Cortex of kidney (tissue), 1 donor: ENCODE data around the gene GTF2IRD1.
"Not testable (repeated sequence)": the region's sequence is repeated elsewhere in the genome, so short reads cannot be mapped to it uniquely, and the experiment has no call there.

Experiments
- DNase-seq: peaks from one replicate; lab custom pipeline; 2025; lab: John Stamatoyannopoulos, UW

Gene GTF2IRD1

DNA sequence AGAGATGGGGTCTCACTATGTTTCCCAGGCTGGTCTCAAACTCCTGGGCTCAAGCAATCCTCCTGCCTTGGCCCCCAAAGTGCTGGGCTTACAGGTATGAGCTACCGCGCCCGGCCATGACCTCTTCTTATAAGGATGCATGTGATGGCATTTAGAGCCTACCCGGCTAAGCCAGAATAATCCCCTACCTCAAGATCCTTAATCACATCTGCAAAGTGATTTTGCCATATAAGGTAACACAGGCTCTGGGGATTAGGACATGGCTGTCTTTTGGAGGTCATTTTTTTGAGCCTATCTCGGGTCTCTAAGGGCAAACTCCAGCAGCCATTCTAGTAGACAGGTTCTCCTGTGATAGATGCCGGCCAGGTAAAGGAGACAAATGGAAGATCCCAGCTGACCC lies 39.6 kb downstream of the GTF2IRD1 start:
- no peak for DNase-seq

DNA sequence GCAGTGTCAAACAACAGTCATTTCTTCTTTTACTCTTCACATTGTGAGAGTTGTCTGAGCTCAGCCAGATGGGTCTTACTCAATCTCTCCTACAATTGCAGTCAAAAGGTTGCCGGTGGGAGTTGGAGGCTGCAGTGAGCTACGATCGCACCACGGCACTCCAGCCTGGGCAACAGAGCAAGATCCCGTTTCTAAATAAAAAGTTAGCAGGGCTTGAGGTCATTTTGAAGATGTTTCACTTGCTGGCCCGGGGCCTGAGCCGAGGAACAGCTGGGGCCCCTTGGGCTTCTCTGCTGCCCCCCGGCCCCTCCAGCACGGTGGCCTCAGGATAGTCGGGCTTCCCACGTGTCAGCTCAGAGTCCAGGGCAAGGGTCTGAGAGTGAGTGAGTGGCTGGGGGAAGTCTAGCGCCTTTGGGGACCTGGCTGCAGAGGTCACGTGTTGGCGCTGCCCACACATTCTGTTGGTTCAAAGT lies 40.4 kb downstream of the GTF2IRD1 start:
- DNase-seq: no peak

DNA sequence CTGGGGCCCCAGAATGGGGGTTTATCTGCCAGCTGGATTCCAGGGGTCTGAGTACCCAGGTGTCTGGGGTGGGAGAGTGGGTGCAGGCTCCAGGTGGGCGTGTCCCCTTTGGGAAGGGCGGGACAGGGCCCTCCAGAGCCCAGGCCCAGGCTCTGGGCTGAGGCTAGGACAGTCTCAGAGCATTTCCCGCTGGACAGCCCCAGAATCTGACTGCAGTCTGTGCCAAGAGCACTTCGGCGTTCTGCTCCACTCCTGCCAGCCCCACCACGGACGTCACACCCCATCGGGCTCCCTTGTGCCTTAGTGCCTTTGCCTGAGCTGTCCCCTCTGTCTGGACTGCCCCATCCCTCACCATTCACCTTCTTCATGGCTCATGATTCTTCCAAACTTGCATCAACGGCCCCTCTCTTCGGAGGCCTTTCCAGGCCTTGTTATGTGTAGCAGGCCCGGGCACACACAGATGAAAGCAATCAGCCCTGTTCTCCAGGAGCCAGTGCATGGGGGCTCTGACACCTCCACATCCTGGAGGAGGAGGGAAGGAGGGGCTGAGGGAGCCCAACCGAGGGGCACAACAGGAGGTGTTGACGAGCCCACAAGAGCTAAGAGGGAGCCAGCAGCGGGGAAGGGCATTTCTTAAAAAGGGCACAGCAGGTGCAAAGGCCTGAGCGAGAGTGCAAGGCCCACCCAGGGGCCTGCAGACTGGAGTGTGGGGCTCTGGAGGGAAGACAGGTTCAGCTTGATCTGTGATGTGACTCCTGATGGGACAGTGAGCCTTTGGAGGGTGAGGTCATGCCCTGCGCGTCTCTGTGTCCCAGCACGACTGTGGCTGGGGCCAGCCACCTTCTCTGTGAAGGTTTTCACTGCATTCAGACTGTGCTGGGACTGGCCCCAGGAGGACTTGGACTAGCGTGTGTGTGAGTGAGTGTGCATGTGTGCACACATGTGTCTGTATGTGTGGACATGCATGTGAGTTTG lies 41.7 kb downstream of the GTF2IRD1 start:
- no peak for DNase-seq

DNA sequence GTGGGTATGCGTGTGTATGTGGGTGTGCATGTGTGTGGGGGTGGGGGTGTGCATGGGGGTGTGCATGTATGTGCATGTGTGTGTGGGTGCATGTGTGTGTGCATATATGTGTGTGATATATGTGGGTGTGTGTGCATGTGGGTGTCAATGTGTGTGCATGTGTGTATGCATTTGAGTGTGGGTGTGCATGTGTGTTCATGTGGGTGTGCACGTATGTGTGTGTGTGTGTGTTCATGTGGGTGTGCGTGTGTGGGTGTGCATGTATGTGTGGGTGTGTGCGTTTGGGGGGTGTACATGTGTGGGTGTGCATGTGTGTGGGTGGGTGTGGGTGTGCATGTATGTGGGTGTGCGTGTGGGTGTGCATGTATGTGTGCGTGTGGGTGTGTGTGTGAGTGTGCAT lies 42.6 kb downstream of the GTF2IRD1 start:
- DNase-seq: no peak

DNA sequence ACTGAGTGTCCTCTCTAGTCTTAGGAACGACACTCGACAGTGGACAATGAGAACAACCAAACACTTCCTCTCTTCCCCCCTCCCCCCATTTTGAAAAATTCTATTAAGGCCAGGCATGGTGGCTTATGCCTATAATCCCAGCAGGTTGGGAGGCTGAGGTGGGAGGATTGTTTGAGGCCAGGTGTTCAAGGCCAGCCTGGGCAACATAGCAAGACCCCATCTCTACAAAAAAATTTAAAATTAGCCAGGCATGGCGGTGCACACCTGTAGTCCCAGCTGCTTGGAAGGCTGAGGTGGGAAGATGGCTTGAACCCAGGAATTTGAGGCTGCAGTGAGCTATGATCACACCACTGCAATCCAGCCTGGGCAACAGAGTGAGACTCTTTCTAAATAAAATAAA lies 43.1 kb downstream of the GTF2IRD1 start:
- not testable (repeated sequence) for DNase-seq

DNA sequence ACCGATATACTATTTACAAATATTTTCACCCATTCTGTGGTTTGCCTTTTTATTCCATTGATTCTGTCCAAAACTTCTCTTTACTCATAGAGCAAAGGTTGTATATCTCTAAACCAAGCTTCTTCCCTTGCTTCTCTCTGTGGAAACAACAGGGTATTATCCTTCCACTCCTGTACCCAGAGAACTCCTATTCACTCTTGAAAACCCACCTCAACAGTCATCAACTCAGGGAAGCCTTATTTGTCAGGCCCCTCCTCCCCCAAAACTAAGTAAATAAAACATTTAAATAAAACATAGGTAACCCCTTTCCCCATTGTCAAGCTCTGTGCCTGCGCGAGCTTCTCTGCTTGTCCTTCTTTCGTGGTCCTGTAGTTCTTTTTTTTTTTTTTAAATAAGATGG lies 44.6 kb downstream of the GTF2IRD1 start:
- no peak for DNase-seq

DNA sequence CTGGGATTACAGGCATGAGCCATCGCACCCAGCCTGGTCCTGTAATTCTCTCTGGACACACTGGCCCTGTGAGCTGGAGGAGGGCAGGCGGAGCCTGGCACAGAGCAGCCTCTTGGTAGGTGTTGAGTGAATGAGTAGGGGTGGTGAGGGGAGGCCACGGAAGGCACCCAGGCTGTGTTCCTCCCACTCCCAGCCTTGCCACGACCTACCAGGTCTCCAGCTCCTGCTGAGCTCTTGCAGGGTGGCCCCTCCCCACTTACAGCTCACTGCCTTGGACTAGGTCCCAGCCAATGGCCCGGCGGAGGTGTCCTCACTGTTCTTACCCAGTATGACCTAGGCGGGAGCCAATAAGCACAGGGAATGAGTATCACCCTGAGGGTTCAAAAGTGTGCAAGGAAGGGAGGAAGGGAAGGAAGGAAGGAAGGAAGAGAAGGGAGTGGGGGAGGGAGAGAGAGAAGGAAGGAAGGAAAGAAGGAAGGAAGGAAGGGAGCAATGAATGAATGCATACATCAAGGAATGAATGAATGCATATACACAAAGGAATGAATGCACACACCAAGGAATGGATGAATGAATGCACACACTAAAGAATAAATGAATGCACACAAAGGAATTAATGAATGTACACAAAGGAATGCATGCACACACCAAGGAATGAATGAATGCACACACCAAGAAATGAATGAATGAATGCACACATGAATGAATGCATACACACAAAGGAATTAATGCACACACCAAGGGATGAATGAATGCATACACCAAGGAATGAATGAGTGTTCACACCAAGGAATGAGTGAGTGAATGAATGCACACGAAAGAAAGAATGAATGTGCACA lies 45.5 kb downstream of the GTF2IRD1 start:
- DNase-seq: no peak

DNA sequence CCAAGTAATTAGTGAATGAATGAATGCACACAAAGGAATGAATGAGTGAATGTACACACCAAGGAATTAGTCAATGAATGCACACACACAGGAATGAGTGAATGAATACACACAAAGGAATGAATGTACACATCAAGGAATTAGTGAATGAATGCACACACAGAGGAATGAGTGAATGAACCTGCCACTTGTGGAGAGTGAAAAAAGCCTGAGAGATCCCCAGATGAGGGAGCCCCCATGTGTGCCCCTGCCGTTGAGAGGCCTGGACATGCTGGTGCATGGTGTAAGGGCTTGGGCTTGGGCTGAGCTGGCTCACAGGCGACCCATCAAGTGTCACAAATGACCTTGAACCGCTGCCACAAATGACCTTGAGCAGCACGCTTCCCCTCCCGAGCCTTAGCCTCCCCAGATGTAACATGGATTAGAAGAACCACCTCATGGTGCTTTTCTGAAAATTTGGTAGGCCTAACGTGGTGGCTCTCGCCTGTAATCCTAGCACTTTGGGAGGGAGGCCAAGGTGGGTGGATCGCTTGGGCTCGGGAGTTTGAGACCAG lies 46.2 kb downstream of the GTF2IRD1 start:
- DNase-seq: no peak

DNA sequence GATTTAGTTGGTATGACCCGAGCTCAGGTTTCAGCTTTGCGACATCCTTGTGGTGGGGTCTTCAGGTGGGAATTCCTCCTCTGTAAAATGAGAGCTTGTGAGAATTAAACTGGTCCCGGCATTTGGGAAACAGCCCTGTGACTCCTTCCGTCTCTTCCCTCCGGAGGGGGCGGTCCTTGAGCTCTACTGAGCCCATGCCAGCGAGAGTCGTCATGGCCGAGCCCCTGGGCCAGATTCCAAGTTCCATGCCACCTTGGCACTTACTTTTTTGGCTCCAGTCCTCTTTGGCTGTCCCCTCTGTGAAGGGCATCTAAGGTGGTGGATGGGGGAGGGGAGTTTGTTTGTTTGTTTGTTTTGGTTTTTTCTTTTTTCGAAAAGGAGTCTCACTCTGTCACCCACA lies 47.6 kb downstream of the GTF2IRD1 start:
- no peak for DNase-seq

DNA sequence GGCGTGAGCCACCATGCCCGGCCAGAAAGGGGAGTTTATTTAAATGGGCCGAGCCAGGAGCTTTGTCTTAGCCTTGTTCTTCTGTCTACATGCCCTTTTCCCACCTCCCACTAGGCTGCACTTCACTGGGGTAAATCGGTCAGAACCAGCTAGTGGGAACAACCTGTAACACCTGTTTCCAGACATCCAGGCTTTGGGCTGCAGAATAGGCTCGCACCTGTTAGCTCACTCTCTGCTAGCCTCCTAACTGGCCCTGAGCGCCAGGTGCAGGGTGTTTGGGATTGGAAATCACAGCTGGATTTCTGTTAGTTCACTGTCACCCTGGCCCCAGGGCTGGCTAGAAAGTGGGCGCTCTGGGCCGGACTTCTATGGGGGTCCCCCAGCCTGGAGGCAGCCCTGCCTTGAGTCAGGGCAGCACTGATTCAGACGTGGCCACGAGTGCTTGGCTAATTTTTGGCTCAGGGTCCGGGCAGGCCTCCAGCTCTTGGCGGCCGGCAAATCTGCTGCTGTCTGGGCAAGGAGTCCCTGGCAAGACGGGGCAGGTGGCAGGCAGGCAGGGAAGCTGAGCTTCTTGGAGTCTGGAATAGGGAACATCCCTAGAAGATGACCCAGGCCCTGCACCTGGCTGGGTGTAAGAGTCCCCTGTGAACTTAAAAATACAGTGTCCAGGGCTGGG lies 48.6 kb downstream of the GTF2IRD1 start:
- DNase-seq: no peak

DNA sequence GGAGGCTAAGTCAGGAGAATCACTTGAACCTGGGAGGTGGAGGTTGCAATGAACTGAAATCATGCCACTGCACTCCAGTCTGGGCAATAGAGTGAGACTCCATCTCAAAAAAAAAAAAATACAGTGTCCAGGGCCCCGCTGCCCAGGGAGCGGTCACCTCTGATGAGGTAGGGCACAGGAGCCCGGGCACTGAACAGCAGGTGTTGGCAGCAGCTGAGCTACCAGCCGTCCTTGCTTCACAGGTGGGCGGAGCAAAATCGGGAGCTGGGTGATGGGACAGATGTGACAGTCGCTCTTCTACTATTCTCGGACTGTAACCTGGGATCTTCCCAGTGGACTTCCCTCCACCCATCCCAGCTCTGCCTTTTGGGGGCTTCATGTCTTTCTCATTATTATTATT lies 49.4 kb downstream of the GTF2IRD1 start:
- no peak for DNase-seq

DNA sequence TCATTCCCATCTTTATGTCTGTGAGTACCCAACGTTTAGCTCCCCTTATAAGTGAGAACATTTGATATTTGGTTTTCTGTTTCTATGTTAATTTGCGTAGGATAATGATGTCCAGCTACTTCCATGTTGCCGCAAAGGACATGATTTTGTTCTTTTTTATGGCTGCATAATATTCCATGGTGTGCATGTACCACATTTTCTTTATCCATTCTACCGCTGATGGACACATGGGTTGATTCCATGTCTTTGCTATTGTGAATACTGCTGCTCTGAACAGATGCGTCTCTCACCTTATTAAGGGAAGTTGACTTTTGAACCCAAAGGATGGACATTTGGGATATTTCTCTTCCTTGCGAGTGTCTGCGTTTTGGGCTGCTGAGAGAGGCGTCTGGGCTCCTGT lies 50.2 kb downstream of the GTF2IRD1 start:
- no peak for DNase-seq

DNA sequence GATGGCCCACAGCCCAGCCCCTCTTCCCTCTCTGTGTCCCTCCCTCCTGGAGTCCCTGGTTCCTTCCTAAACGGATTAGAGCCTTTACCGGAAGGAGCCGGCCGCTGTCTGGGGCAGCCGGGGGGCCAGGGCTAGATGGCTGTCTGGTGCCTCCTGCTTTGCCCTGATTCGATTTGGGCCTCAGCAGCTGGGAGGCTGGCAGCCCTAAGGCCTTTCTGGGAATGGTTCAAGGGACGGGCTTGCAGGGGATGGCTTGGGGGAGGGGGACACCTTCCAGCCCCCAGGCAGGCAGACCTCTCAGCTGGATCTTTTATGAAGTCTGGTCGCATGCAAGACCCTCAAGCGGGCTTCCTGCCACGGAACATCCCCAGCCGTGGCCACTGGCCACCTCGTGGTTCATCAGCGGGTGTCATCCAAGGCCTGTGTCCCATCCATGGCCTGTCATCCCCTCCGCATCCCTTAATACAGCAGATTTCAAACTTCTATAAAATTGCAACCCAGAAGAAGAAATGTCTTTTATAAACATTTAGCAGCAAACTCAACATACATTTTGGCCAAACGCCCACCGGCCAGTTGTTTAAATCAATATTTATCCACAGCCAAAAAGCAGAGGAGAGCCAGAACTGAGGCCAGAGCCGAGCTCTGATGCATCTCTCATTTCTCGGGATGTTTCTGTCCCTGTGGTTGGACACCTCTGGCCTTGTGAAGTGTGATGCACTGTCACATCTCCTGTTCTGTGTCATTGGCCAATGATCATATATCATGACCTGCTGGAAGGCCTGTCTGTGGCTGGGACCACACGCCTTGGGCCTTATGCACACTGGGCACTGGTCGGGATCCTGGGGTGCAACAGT lies 52.0 kb downstream of the GTF2IRD1 start:
- no peak for DNase-seq

DNA sequence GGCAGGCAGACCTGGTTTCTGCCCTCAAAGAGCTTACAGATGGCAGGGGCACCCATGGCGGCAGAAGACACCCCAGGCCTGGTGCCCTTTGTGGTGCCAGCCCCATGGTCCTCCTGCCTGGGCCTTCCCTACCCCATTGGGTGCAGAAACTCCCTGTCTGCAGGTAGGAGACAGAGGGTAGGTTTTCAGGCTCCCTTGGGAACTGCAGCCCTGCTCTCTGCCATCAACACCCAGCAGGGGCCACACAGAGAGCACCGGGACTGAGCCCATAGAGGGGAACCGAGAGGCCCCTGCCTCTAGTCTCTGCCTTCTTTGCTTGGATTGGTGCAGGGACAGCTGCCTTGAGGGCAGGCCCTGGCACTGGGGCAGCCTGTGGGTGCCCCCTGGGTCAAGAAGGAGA lies 52.6 kb downstream of the GTF2IRD1 start:
- DNase-seq: no peak

DNA sequence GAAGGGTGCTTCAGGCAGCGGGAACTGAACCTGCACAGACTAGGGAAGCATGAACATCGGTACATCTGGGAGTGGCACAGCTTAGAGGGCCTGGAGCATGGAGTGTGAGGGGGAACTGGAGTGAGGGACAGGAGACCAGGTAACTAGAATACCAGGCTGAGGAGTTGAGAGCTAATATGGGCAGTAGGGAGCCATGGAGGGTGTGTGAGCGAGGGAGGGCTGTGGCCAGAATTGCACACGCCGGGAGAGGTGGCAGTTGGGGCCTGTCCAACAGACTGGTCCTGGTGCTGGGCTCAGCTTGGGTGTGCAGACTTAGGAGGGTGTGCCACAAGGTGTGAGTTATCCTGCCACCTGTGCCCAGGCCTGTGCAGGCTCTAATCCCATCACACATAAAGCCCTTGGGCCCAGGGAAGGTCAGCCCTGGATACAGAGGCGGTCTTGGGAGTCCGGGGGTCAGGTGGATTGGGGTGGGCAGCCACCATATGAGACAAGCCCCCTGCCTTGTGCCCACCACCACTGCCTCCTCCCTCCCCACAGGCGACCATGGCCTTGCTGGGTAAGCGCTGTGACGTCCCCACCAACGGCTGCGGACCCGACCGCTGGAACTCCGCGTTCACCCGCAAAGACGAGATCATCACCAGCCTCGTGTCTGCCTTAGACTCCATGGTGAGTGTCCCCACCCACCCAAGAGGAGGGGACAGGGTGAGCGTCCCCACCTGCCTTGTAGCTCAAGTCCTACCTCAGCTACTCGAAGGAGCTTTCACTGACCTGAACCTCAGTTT lies 54.0 kb downstream of the GTF2IRD1 start:
- DNase-seq: no peak

DNA sequence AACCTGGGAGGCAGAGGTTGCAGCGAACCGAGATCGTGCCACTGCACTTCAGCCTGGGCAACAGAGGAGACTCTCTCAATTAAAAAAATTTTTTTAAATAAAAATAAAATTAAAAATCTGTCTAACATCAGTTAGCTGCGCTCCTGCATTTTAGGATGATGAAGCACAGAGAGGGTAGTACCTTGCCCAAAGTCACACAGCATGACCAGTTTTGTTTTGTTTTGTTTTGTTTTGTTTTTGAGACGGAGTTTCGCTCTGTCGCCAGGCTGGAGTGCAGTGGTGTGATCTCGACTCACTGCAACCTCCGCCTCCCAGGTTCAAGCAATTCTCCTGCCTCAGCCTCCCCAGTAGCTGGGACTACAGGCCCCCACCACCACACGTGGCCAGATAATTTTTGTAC lies 55.7 kb downstream of the GTF2IRD1 start:
- not testable (repeated sequence) for DNase-seq

DNA sequence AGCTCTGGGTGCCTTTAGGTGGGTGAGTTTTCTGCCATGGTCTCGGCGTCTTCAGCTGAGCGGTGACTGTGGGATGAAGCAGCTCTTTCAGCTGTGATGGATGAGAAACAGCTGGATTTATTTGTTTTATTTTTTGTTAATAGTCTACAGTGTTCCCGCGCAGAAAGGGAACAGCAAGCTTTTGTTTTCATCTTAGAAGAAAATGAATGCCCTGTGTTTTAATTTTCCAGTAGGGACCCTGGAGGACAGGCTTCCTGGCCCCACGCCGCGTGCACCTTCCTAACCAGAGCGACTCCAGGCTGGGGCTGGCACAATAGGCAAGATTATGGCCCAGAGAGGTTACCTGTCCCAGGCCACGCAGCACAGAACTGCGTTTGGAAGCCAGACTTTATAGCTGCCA lies 57.6 kb downstream of the GTF2IRD1 start:
- DNase-seq: no peak

DNA sequence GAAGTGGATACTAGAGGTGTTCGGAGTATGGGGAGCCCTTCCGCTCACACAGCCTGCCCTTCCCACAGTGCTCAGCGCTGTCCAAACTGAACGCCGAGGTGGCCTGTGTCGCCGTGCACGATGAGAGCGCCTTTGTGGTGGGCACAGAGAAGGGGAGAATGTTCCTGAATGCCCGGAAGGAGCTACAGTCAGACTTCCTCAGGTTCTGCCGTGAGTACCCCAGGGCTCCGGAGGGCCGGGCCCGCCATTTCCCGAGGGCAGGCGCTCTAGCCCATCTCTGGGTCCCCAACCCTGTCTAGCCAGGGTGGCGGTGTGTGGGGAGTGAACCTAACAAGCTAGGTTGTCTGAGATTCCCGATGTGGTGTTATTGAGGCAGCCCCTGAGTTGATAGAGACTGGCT lies 59.1 kb downstream of the GTF2IRD1 start:
- no peak for DNase-seq

DNA sequence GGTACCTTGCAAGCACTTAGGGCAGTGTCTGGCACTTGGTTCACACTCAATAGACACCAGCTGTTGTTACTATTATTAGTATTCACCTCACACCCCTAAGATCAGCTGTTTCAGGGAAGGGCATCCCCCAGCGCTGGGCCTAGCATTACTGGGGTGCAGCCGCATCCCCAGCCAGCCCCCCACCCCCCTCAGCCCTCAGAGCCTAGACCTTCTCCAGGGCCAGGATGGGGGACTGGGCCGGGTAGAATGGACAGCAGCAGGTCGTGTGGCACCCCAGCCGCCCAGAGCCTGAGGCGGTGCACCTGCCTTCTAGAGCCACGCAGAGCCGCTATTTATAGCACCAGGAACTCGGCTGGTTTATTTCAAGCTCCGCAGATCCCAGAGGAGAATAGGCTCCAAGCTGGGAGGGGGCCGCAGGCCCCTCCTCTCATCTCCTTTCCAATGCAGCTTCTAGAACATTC lies 60.5 kb downstream of the GTF2IRD1 start:
- no peak for DNase-seq

DNA sequence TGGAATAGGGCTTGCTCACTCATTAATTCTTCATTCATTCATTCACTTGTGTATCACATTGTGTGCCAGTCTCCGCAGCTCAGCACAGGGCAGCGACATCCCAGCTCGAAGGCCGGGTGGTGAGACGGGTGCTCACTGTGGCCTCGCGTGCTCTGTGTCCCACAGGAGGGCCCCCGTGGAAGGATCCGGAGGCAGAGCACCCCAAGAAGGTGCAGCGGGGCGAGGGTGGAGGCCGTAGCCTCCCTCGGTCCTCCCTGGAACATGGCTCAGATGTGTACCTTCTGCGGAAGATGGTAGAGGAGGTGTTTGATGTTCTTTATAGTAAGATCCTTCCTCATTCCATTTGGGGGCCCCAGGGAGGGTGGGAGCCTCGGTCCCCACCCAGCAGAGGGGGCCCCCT lies 61.6 kb downstream of the GTF2IRD1 start:
- DNase-seq: no peak
